DND-41 (cell line): Measurements from ENCODE around the gene IL4I1.

Source experiments
- ATAC-seq: fragments of 200-7000 bp; cut with Tn5 transposase; 3 replicates; pipeline ENCODE4 v1.9.1; 2021; ENCODE audit warnings: low read depth; ENCODE audit not compliant: insufficient read depth
- DNase-seq: peaks from one replicate; pipeline ENCODE4 v3.0.0-alpha.2; 2020
- H2AFZ ChIP-seq: 2 replicates; pipeline ENCODE4 v1.6.0; 2012; ENCODE audit warnings: low read depth, low read length
- H3K27ac ChIP-seq: 2 replicates; pipeline ENCODE4 v1.5.1; 2012; ENCODE audit warnings: low read length, inconsistent platforms
- H3K27me3 ChIP-seq: fragments of 200-600 bp; sonication (generic); 2 replicates; pipeline ENCODE4 v1.6.0; 2012; ENCODE audit warnings: low read length, mild to moderate bottlenecking, inconsistent platforms; ENCODE audit not compliant: insufficient read depth, poor library complexity
- H3K36me3 ChIP-seq: 2 replicates; pipeline ENCODE4 v1.5.1; 2012; ENCODE audit warnings: low read length, inconsistent platforms; ENCODE audit not compliant: insufficient read depth
- H3K4me1 ChIP-seq: 2 replicates; pipeline ENCODE4 v1.5.1; 2012; ENCODE audit warnings: mild to moderate bottlenecking, low read length; ENCODE audit not compliant: insufficient read depth
- H3K4me2 ChIP-seq: 2 replicates; pipeline ENCODE4 v1.6.0; 2012; ENCODE audit warnings: mild to moderate bottlenecking, moderate library complexity, low read length, inconsistent platforms; ENCODE audit not compliant: insufficient read depth
- H3K4me3 ChIP-seq, 2 experiments: fragments of 200-600 bp in 1 of 2; shearing (Covaris generic) in 1 of 2; 2 replicates each; pipeline ENCODE4 v1.5.1; 2012 to 2016; ENCODE audit warnings: inconsistent platforms in 2 of 2, low read length in 2 of 2, mild to moderate bottlenecking in 2 of 2, low read depth in 1 of 2, moderate library complexity in 1 of 2
- H3K79me2 ChIP-seq: 2 replicates; pipeline ENCODE4 v1.6.0; 2012; ENCODE audit warnings: low read length, inconsistent platforms; ENCODE audit not compliant: insufficient read depth
- H3K9ac ChIP-seq: 2 replicates; pipeline ENCODE4 v1.6.0; 2012; ENCODE audit warnings: low read depth, mild to moderate bottlenecking, inconsistent platforms, low read length, moderate library complexity
- H3K9me3 ChIP-seq: 2 replicates; pipeline ENCODE4 v1.5.1; 2012; ENCODE audit warnings: low read length, moderate library complexity, mild to moderate bottlenecking, inconsistent platforms; ENCODE audit not compliant: insufficient read depth, severe bottlenecking
- H4K20me1 ChIP-seq: 2 replicates; pipeline ENCODE4 v1.6.0; 2012; ENCODE audit warnings: low read length; ENCODE audit not compliant: insufficient read depth
- CTCF ChIP-seq: IDR thresholded peaks from 2 replicates; pipeline ENCODE4 v1.5.1; 2012; ENCODE audit warnings: borderline replicate concordance, low read length, moderate library complexity, mild to moderate bottlenecking; ENCODE audit not compliant: poor library complexity, severe bottlenecking; ENCODE audit errors: extremely low read depth
- EZH2 ChIP-seq: IDR thresholded peaks from 3 replicates; pipeline ENCODE4 v1.6.1; 2012; ENCODE audit warnings: borderline replicate concordance, low read depth, mild to moderate bottlenecking, moderate library complexity, low read length, inconsistent platforms; ENCODE audit not compliant: severe bottlenecking

The IL4I1 gene

GRCh38 chr19:49860336-49861102 is 36.2 kb downstream of the IL4I1 start:
- Histone ChIP-seq H3K4me3 (no peak overlapping the region), H3K9ac (no peak overlapping the region), H3K79me2 (peaks cover 43% of the 10 kb centered on the region), H3K27me3 (no peaks in the 10 kb centered on the region), H3K36me3 (peaks cover 87% of the 10 kb centered on the region), H2AFZ (no peak overlapping the region), H3K27ac (no peak overlapping the region), H3K9me3 (no peaks in the 10 kb centered on the region), H3K4me2 (no peak overlapping the region), H3K4me1 (peaks cover 19% of the 10 kb centered on the region), H4K20me1 (peaks cover 83% of the 10 kb centered on the region)
- DNase-seq (no peak), ATAC-seq (no peak)
- no peak for TF ChIP-seq EZH2
- TF ChIP-seq CTCF: no peak

GRCh38 chr19:49859682-49860335 is 36.9 kb downstream of the IL4I1 start:
- H3K4me1 ChIP-seq: peaks cover 12% of the 10 kb centered on the region; the same call in 1 of the 2 replicates
- no peak overlapping the region for H3K4me2 ChIP-seq
- DNase-seq (no peak), ATAC-seq (no peak)
- TF ChIP-seq EZH2: no peak
- no peak for TF ChIP-seq CTCF
- H2AFZ ChIP-seq: no peak overlapping the region
- H4K20me1 ChIP-seq: peaks cover 86% of the 10 kb centered on the region
- no peaks in the 10 kb centered on the region for H3K9me3 ChIP-seq
- no peak overlapping the region for H3K9ac ChIP-seq
- H3K36me3 ChIP-seq: peaks cover 89% of the 10 kb centered on the region
- H3K4me3 ChIP-seq: no peak overlapping the region
- no peak overlapping the region for H3K27ac ChIP-seq
- H3K79me2 ChIP-seq: peaks cover 43% of the 10 kb centered on the region
- no peaks in the 10 kb centered on the region for H3K27me3 ChIP-seq

GRCh38 chr19:49858088-49858985 is 38.4 kb downstream of the IL4I1 start:
- H4K20me1 ChIP-seq: peaks cover 85% of the 10 kb centered on the region
- no peak overlapping the region for H3K27ac ChIP-seq
- no peak overlapping the region for H3K4me2 ChIP-seq
- peaks cover 43% of the 10 kb centered on the region for H3K79me2 ChIP-seq
- H3K9ac ChIP-seq: no peak overlapping the region
- ATAC-seq: peak; percentile 8; the same call in 1 of the 3 replicates
- no peak overlapping the region for H3K4me3 ChIP-seq
- peaks cover 12% of the 10 kb centered on the region for H3K4me1 ChIP-seq
- DNase-seq: no peak
- no peaks in the 10 kb centered on the region for H3K9me3 ChIP-seq
- no peaks in the 10 kb centered on the region for H3K27me3 ChIP-seq
- H3K36me3 ChIP-seq: peaks cover 88% of the 10 kb centered on the region
- H2AFZ ChIP-seq: no peak overlapping the region
- TF ChIP-seq EZH2: no peak
